CD8-positive, alpha-beta memory T cell (primary cell): ENCODE results near the gene XPO6. TPM values are rescaled to one million over a fixed set of nuclear protein-coding genes. Genes with fewer than 3 reads are reported as not detected.

Source experiments
- CTCF ChIA-PET: fragments of 350-600 bp; sonication (Branson Sonifier 250); formaldehyde crosslinking; loops from one replicate; lab custom pipeline; 2021; ENCODE audit warnings: antibody characterized with exemption; lab: Charles Lee
- POLR2A ChIA-PET: fragments of 350-600 bp; sonication (Branson Sonifier 250); formaldehyde crosslinking; loops from one replicate; lab custom pipeline; 2021; ENCODE audit warnings: antibody characterized with exemption; lab: Charles Lee
- DNase-seq, 5 donors: peaks; one replicate each; pipeline versions ENCODE4 v3.0.0 to v3.0.0-alpha.2; 2020 to 2022; ENCODE audit warnings: mixed read lengths in 1 of 5
- H3K27ac ChIP-seq: one replicate; pipeline ENCODE4 v1.7.0; 2013; ENCODE audit warnings: low read depth, mild to moderate bottlenecking, low read length, moderate library complexity
- H3K27me3 ChIP-seq: 2 replicates; pipeline ENCODE4 v1.7.0; 2013; ENCODE audit warnings: low read length, mild to moderate bottlenecking; ENCODE audit not compliant: insufficient read depth, poor library complexity, severe bottlenecking
- H3K36me3 ChIP-seq: 2 replicates; pipeline ENCODE4 v1.7.0; 2013; ENCODE audit warnings: mild to moderate bottlenecking, low read length, moderate library complexity; ENCODE audit not compliant: insufficient read depth
- H3K4me1 ChIP-seq: 2 replicates; pipeline ENCODE4 v1.7.0; 2013; ENCODE audit warnings: mild to moderate bottlenecking, low read length, moderate library complexity; ENCODE audit not compliant: insufficient read depth
- H3K4me3 ChIP-seq: 2 replicates; pipeline ENCODE4 v1.7.0; 2013; ENCODE audit warnings: mild to moderate bottlenecking, low read length
- H3K9me3 ChIP-seq: 2 replicates; pipeline ENCODE4 v1.7.0; 2013; ENCODE audit warnings: mild to moderate bottlenecking, low read length
- H3K27ac Mint-ChIP-seq, 8 donors: one replicate each; pipeline ENCODE4 v1.8.0; 2020 to 2021; ENCODE audit warnings: mixed read lengths in 8 of 8, mild to moderate bottlenecking in 6 of 8, inconsistent platforms in 3 of 8, moderate library complexity in 3 of 8
- H3K27me3 Mint-ChIP-seq, 2 donors: one replicate each; pipeline ENCODE4 v1.8.0; 2020 to 2021; ENCODE audit warnings: mixed read lengths in 2 of 2, mild to moderate bottlenecking in 1 of 2, moderate library complexity in 1 of 2
- H3K36me3 Mint-ChIP-seq, 3 donors: one replicate each; pipeline ENCODE4 v1.8.0; 2020 to 2021; ENCODE audit warnings: mixed read lengths in 3 of 3, inconsistent platforms in 1 of 3, mild to moderate bottlenecking in 1 of 3
- H3K4me1 Mint-ChIP-seq, 3 donors: one replicate each; pipeline ENCODE4 v1.8.0; 2020 to 2021; ENCODE audit warnings: mixed read lengths in 3 of 3, inconsistent platforms in 1 of 3, mild to moderate bottlenecking in 1 of 3
- H3K4me3 Mint-ChIP-seq, 7 donors: one replicate each; pipeline ENCODE4 v1.8.0; 2020 to 2021; ENCODE audit warnings: mixed read lengths in 7 of 7, mild to moderate bottlenecking in 6 of 7, moderate library complexity in 4 of 7, inconsistent platforms in 2 of 7
- H3K9me3 Mint-ChIP-seq, 5 donors: one replicate each; pipeline ENCODE4 v1.8.0; 2020 to 2022; ENCODE audit warnings: mixed read lengths in 5 of 5, mild to moderate bottlenecking in 3 of 5, moderate library complexity in 2 of 5, inconsistent platforms in 1 of 5
- polyA plus RNA-seq: library from polyadenylated mRNA; unstranded; fragments of 300-500 nt; fragmentation: Illumina TruSeq; gene quantifications from one replicate; pipeline ENCODE4 v1.2.3, GENCODE V29; 2021
- total RNA-seq, 2 experiments: library from RNA; stranded (reverse); gene quantifications; one replicate each; pipeline ENCODE4 v1.2.3, GENCODE V29; 2021

XPO6 gene
- total and polyA plus RNA-seq, 3 experiments from 2014 or later, result 96.8 to 234 (median 228) TPM

DNA sequence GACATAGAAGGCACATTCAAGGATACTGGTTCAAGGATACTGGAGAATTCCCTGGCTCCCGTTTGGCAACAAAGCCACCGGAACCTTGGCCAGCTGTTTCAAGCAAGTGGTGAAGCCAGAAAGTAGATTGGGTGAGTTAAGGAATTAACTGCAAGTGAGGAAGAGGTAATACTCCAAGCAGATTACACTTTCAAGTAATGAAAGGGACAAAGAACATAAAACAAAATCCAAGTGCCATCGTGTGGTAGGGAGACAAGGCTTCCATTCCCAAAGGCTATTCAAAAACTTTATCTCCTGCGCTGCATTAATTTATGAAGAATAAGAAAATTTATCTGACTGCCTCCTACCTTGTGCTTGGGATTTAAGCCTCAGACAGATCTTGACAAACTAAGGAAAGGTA lies 27.8 kb downstream of the XPO6 start:
- no peak overlapping the region for H3K27ac ChIP-seq
- Mint-ChIP-seq H3K9me3 (no peaks in the 10 kb centered on the region), H3K27ac (peak overlapping the region in 7 of 8 donors; percentile 25 to 97 (median 57)), H3K27me3 (peaks cover 0 to 3% of the 10 kb centered on the region in 2 donors), H3K4me1 (peaks cover 92 to 100% (median 95%) of the 10 kb centered on the region in 3 donors), H3K36me3 (peaks cover 10 to 41% (median 22%) of the 10 kb centered on the region in 3 donors), H3K4me3 (peak overlapping the region in 4 of 7 donors; percentile 2 to 44 (median 18))
- DNase-seq, result no peak
- no peaks in the 10 kb centered on the region for H3K36me3 ChIP-seq
- no peaks in the 10 kb centered on the region for H3K27me3 ChIP-seq
- CTCF ChIA-PET, result no interaction called here
- no peaks in the 10 kb centered on the region for H3K9me3 ChIP-seq
- H3K4me1 ChIP-seq, result peaks cover 88% of the 10 kb centered on the region
- POLR2A ChIA-PET, result interaction anchor here (0.7 to 1.0 kb wide), 3 partner anchors 25 to 43 kb away, joined by 5 to 6 read pairs (median 5); no protein-coding TSS in a partner anchor
- no peak overlapping the region for H3K4me3 ChIP-seq

GRCh38 chr16:28183484-28183883 lies 28.3 kb downstream of the XPO6 start:
- Mint-ChIP-seq H3K27ac (peak overlapping the region in 7 of 8 donors; percentile 25 to 97 (median 57)), H3K27me3 (peaks cover 0 to 2% of the 10 kb centered on the region in 2 donors), H3K4me1 (peaks cover 89 to 96% (median 92%) of the 10 kb centered on the region in 3 donors), H3K36me3 (peaks cover 10 to 39% (median 22%) of the 10 kb centered on the region in 3 donors), H3K9me3 (no peaks in the 10 kb centered on the region), H3K4me3 (peak overlapping the region in 3 of 7 donors; percentile 0 to 33 (median 2))
- ChIA-PET POLR2A (interaction anchor here (0.7 to 1.0 kb wide), 3 partner anchors 26 to 43 kb away, joined by 5 to 6 read pairs (median 5); no protein-coding TSS in a partner anchor), CTCF (interaction anchor here (1.0 kb wide), 1 partner anchor 86 kb away, joined by 3 read pairs; no protein-coding TSS in a partner anchor)
- peaks cover 83% of the 10 kb centered on the region for H3K4me1 ChIP-seq
- no peaks in the 10 kb centered on the region for H3K9me3 ChIP-seq
- DNase-seq, result no peak
- H3K4me3 ChIP-seq, result no peak overlapping the region
- H3K27ac ChIP-seq, result no peak overlapping the region
- H3K36me3 ChIP-seq, result no peaks in the 10 kb centered on the region
- H3K27me3 ChIP-seq, result no peaks in the 10 kb centered on the region

DNA sequence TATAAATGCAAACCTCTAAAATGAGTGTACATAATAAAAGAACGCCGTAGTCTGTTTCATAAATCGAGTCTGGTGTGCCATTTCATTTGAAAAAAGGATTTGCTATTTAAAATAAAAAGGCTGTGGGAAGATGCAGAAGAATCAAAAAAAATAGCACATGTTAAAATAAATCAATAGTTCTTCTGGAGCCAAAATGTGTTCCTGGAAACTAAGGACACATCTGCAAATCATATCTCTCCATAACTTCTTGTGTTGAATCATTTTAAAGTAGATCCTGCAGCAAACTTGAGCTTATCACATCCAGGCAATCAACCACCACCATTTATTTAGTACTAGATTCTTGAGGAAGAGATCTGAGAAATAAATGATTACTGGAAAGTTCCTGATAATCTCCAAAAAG lies 29.0 kb downstream of the XPO6 start:
- H3K27me3 ChIP-seq, result no peaks in the 10 kb centered on the region
- Mint-ChIP-seq H3K4me3 (peak overlapping the region in 3 of 7 donors; percentile 19 to 29 (median 24)), H3K27ac (peak overlapping the region in 7 of 8 donors; percentile 48 to 97 (median 65)), H3K9me3 (no peaks in the 10 kb centered on the region), H3K27me3 (peaks cover 0 to 2% of the 10 kb centered on the region in 2 donors), H3K4me1 (peaks cover 87 to 92% (median 91%) of the 10 kb centered on the region in 3 donors), H3K36me3 (peaks cover 10 to 45% (median 22%) of the 10 kb centered on the region in 3 donors)
- H3K27ac ChIP-seq, result no peak overlapping the region
- POLR2A ChIA-PET, result interaction anchor here (0.9 to 1.0 kb wide), 2 partner anchors 26 to 42 kb away, joined by 5 to 6 read pairs; no protein-coding TSS in a partner anchor
- CTCF ChIA-PET, result interaction anchor here (1.0 kb wide), 1 partner anchor 86 kb away, joined by 3 read pairs; no protein-coding TSS in a partner anchor
- no peak overlapping the region for H3K4me3 ChIP-seq
- H3K9me3 ChIP-seq, result no peaks in the 10 kb centered on the region
- peaks cover 79% of the 10 kb centered on the region for H3K4me1 ChIP-seq
- peaks cover 3% of the 10 kb centered on the region for H3K36me3 ChIP-seq
- DNase-seq, result no peak

- Mint-ChIP-seq H3K4me3 (peak overlapping the region in 6 of 7 donors; percentile 4 to 49 (median 46)), H3K27me3 (peaks cover 0 to 2% of the 10 kb centered on the region in 2 donors), H3K27ac (peak overlapping the region; percentile 43 to 97 (median 84)), H3K36me3 (peaks cover 13 to 51% (median 25%) of the 10 kb centered on the region in 3 donors), H3K9me3 (no peaks in the 10 kb centered on the region), H3K4me1 (peaks cover 86 to 92% (median 91%) of the 10 kb centered on the region in 3 donors)
- Histone ChIP-seq H3K4me1 (peaks cover 75% of the 10 kb centered on the region), H3K36me3 (peaks cover 8% of the 10 kb centered on the region), H3K4me3 (no peak overlapping the region), H3K27me3 (no peaks in the 10 kb centered on the region), H3K27ac (no peak overlapping the region), H3K9me3 (no peaks in the 10 kb centered on the region)
- CTCF ChIA-PET, result interaction anchor here (0.8 to 1.0 kb wide), 2 partner anchors 9 to 87 kb away, joined by 3 read pairs; no protein-coding TSS in a partner anchor
- POLR2A ChIA-PET, result no interaction called here
- DNase-seq, result no peak
Observed at GRCh38 chr16:28182183-28182582, 29.6 kb downstream of the XPO6 start.

DNA sequence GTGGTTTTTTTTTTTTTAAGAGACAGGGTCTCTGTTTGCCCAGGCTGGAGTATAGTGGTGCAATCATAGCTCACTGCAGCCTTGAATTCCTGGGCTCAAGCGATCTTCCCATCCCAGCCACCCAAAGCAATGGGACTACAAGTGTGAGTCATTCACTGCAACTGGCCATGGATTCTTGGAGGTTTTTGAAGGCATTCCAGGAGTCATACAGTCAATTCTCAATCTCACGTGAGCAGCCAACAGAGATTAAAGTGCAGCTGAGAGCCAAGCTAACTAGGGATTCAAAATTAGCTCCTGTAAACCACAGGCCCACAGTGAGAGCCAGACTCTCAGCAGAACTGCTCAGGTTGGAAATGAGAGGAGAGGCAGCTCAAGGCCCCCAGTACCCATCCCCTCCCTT lies 30.2 kb downstream of the XPO6 start:
- peak overlapping the region in 5 of 7 donors; percentile 26 to 49 (median 46) for H3K4me3 Mint-ChIP-seq
- POLR2A ChIA-PET, result no interaction called here
- Histone ChIP-seq H3K27me3 (no peaks in the 10 kb centered on the region), H3K4me1 (peaks cover 68% of the 10 kb centered on the region), H3K4me3 (peak overlapping the region; percentile 1), H3K27ac (no peak overlapping the region), H3K36me3 (peaks cover 8% of the 10 kb centered on the region), H3K9me3 (no peaks in the 10 kb centered on the region)
- H3K36me3 Mint-ChIP-seq, result peaks cover 13 to 56% (median 29%) of the 10 kb centered on the region in 3 donors
- CTCF ChIA-PET, result interaction anchor here (0.8 to 1.2 kb wide), 2 partner anchors 10 to 36 kb away, joined by 3 to 4 read pairs; no protein-coding TSS in a partner anchor
- H3K4me1 Mint-ChIP-seq, result peaks cover 83 to 91% (median 89%) of the 10 kb centered on the region in 3 donors
- H3K27me3 Mint-ChIP-seq, result peaks cover 0 to 2% of the 10 kb centered on the region in 2 donors
- DNase-seq, result no peak
- peak overlapping the region; percentile 43 to 97 (median 84) for H3K27ac Mint-ChIP-seq
- H3K9me3 Mint-ChIP-seq, result no peaks in the 10 kb centered on the region

- Mint-ChIP-seq H3K4me1 (peaks cover 77 to 91% (median 87%) of the 10 kb centered on the region in 3 donors), H3K9me3 (no peaks in the 10 kb centered on the region), H3K27me3 (peaks cover 0 to 2% of the 10 kb centered on the region in 2 donors), H3K36me3 (peaks cover 13 to 61% (median 29%) of the 10 kb centered on the region in 3 donors), H3K27ac (peak overlapping the region; percentile 43 to 97 (median 80)), H3K4me3 (peak overlapping the region in 5 of 7 donors; percentile 26 to 46 (median 39))
- no peaks in the 10 kb centered on the region for H3K9me3 ChIP-seq
- H3K36me3 ChIP-seq, result peaks cover 11% of the 10 kb centered on the region
- no peak overlapping the region for H3K27ac ChIP-seq
- DNase-seq, result no peak
- H3K27me3 ChIP-seq, result no peaks in the 10 kb centered on the region
- ChIA-PET CTCF (interaction anchor here (1.2 kb wide), 1 partner anchor 37 kb away, joined by 4 read pairs; no protein-coding TSS in a partner anchor), POLR2A (no interaction called here)
- H3K4me3 ChIP-seq, result peak overlapping the region; percentile 1
- peaks cover 62% of the 10 kb centered on the region for H3K4me1 ChIP-seq
Observed at GRCh38 chr16:28180655-28181460, 30.9 kb downstream of the XPO6 start.

DNA sequence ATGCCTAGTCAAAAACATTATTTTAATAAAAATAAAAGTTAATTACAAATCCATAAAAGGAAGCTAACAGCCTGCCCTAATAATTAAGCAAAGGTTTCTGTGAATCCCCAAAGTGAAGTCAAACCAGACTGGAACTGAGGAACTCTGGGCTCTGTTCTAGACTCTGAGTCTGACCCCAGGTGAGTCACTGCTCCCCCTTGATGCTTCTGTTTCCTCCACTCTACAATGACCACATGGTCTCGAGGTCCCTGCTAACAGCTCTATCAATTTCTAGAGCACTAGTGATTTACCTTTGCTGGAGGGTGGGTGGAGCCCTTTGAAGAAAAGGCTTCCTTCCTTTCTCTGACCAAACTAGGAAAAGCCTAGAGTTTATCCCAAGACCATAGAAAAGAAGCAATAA lies 32.4 kb downstream of the XPO6 start:
- peaks cover 77 to 92% (median 87%) of the 10 kb centered on the region in 3 donors for H3K4me1 Mint-ChIP-seq
- no peaks in the 10 kb centered on the region for H3K9me3 Mint-ChIP-seq
- H3K27me3 Mint-ChIP-seq, result peaks cover 0 to 2% of the 10 kb centered on the region in 2 donors
- H3K36me3 Mint-ChIP-seq, result peaks cover 14 to 72% (median 40%) of the 10 kb centered on the region in 3 donors
- Histone ChIP-seq H3K27me3 (no peaks in the 10 kb centered on the region), H3K4me1 (peaks cover 63% of the 10 kb centered on the region), H3K36me3 (peaks cover 25% of the 10 kb centered on the region), H3K4me3 (no peak overlapping the region), H3K27ac (no peak overlapping the region), H3K9me3 (no peaks in the 10 kb centered on the region)
- peak overlapping the region in 3 of 7 donors; percentile 1 to 15 (median 2) for H3K4me3 Mint-ChIP-seq
- CTCF ChIA-PET, result interaction anchor here (0.6 to 1.4 kb wide), 3 partner anchors 12 to 38 kb away, joined by 3 to 4 read pairs (median 4); no protein-coding TSS in a partner anchor
- POLR2A ChIA-PET, result interaction anchor here (0.9 kb wide), 1 partner anchor 30 kb away, joined by 3 read pairs; no protein-coding TSS in a partner anchor
- peak overlapping the region; percentile 26 to 80 (median 71) for H3K27ac Mint-ChIP-seq
- no peak for DNase-seq
